WTC11 (cell line): Measurements from ENCODE around the gene DBX1.
A peak's percentile ranks its signal among the peaks of the same experiment; 100 is the strongest.

Source experiments
- ATF1 ChIP-seq: sonication (generic); formaldehyde crosslinking; IDR thresholded peaks from 2 replicates; pipeline ENCODE4 v1.8.1; 2023; ENCODE audit warnings: mild to moderate bottlenecking, moderate library complexity, missing genetic modification reagents
- CTCF ChIP-seq: fragments of 200-600 bp; IDR thresholded peaks from 2 replicates; pipeline ENCODE4 v1.8.0; 2022; ENCODE audit warnings: antibody characterized with exemption
- RELA ChIP-seq: sonication (generic); formaldehyde crosslinking; IDR thresholded peaks from 2 replicates; pipeline ENCODE4 v1.8.1; 2022; ENCODE audit warnings: missing genetic modification reagents, mild to moderate bottlenecking, borderline replicate concordance
- ZNF263 ChIP-seq: sonication (generic); formaldehyde crosslinking; IDR thresholded peaks from 2 replicates; pipeline ENCODE4 v1.8.1; 2022; ENCODE audit warnings: low read depth, mild to moderate bottlenecking, moderate library complexity, missing genetic modification reagents
- TF ChIP-seq, protein P1 (sequence below): sonication (generic); formaldehyde crosslinking; IDR thresholded peaks from 2 replicates; pipeline ENCODE4 v1.8.1; 2022; ENCODE audit warnings: low read depth, missing genetic modification reagents, borderline replicate concordance

GRCh38 chr11:20132667-20133039 lies 27.6 kb downstream of the DBX1 start:
- peak; percentile 21; the same call in 1 of the 2 replicates for TF ChIP-seq CTCF
- TF ChIP-seq ZNF263 (CRISPR knock-in tag), result no peak
- TF ChIP-seq ATF1, result no peak
- TF ChIP-seq, protein P1, sequence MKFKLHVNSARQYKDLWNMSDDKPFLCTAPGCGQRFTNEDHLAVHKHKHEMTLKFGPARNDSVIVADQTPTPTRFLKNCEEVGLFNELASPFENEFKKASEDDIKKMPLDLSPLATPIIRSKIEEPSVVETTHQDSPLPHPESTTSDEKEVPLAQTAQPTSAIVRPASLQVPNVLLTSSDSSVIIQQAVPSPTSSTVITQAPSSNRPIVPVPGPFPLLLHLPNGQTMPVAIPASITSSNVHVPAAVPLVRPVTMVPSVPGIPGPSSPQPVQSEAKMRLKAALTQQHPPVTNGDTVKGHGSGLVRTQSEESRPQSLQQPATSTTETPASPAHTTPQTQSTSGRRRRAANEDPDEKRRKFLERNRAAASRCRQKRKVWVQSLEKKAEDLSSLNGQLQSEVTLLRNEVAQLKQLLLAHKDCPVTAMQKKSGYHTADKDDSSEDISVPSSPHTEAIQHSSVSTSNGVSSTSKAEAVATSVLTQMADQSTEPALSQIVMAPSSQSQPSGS (CRISPR knock-in tag), result no peak
- no peak for TF ChIP-seq RELA
